ENCODE measurements around the gene RPL28.
"Not testable (repeated sequence)": the region's sequence is repeated elsewhere in the genome, so short reads cannot be mapped to it uniquely, and the experiment has no call there.

The RPL28 gene

DNA sequence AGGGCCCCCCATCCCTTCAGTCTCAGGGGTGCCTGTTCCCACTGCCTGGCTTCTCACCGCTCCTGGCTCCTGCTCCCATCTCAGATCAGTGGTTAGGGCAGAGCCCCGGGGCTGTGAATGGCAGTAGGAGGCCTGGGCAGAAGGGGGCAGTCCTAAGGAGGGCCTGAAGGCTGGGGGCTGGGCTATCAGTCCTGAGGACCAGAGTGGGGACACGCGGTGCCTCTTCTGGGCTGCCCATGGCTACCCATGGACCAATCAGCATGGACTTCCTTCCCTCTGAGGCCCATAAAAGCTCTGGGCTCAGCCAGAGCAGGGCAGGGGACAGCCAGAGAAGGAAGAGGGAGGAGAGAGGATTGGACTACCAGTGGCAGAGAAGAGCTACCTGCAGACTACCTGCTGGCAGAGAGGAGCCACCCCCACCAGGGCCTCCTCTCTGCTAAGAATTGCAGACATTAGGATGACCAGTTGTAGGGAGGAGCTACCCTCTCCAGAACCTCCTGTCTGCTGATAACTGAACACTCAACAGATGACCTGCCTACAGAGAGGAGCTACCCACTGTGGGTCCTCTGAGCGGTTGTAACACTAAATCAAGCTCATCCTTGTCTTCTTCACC, 34.0 kb downstream of the RPL28 start:
- no peak overlapping the region for H3K4me2 ChIP-seq (ENCODE audit: insufficient read depth, low read length)
- no peak for DNase-seq
- H3K79me2 ChIP-seq (ENCODE audit: insufficient read depth, low read length), result no peaks in the 10 kb centered on the region
- no peaks in the 10 kb centered on the region for H4K20me1 ChIP-seq (ENCODE audit: insufficient read depth, low read length)
- no peaks in the 10 kb centered on the region for H3K36me3 ChIP-seq (ENCODE audit: insufficient read depth, low read length)
- peaks cover 29% of the 10 kb centered on the region for H3K4me1 ChIP-seq (ENCODE audit: insufficient read depth, low read length)
- ATAC-seq (ENCODE audit: insufficient read depth, low read depth), result no peak
- H3K27me3 ChIP-seq (ENCODE audit: insufficient read depth, low read length, poor library complexity), result no peaks in the 10 kb centered on the region
- no peak overlapping the region; the same call in 1 of the 2 replicates for H3K9ac ChIP-seq (ENCODE audit: low read depth, low read length)
- no peak overlapping the region; the same call in 1 of the 2 replicates for H3K27ac ChIP-seq (ENCODE audit: low read length)
- H2AFZ ChIP-seq (ENCODE audit: low read depth, low read length), result no peak overlapping the region
- H3K9me3 ChIP-seq (ENCODE audit: insufficient read depth, low read length, severe bottlenecking), result no peaks in the 10 kb centered on the region
- TF ChIP-seq, protein P1, sequence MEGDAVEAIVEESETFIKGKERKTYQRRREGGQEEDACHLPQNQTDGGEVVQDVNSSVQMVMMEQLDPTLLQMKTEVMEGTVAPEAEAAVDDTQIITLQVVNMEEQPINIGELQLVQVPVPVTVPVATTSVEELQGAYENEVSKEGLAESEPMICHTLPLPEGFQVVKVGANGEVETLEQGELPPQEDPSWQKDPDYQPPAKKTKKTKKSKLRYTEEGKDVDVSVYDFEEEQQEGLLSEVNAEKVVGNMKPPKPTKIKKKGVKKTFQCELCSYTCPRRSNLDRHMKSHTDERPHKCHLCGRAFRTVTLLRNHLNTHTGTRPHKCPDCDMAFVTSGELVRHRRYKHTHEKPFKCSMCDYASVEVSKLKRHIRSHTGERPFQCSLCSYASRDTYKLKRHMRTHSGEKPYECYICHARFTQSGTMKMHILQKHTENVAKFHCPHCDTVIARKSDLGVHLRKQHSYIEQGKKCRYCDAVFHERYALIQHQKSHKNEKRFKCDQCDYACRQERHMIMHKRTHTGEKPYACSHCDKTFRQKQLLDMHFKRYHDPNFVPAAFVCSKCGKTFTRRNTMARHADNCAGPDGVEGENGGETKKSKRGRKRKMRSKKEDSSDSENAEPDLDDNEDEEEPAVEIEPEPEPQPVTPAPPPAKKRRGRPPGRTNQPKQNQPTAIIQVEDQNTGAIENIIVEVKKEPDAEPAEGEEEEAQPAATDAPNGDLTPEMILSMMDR (IDR thresholded peaks at IDR 0.05; ENCODE audit: borderline replicate concordance, extremely low read depth, low read length, poor library complexity, severe bottlenecking), result no peak
- no peak for TF ChIP-seq EZH2 (IDR thresholded peaks at IDR 0.05; ENCODE audit: borderline replicate concordance, low read depth, low read length, severe bottlenecking)
- H3K4me3 ChIP-seq (ENCODE audit: low read depth in 1 of 2, low read length in 2 of 2), result no peak overlapping the region

DNA sequence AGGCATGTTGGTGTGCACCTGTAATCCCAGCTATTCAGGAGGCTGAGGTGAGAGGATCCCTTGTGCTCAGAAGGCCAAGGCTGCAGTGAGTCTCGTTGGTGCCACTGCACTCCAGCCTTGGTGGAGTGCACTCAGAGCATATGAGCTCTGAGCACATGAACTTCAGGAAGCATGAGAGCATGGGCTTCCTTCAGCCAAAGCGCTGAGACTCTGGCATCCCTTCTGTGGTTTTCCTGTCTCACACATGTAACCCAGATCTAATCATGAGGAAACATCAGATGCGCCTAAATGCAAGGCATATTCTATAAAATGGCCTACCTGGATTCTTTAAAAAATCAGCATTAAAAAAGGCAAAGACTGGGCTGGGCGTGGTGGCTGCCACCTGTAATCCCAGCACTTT, 35.5 kb downstream of the RPL28 start:
- DNase-seq, result peak; percentile 83
- not testable (repeated sequence) for H3K36me3 ChIP-seq (ENCODE audit: insufficient read depth, low read length); H3K79me2 ChIP-seq (ENCODE audit: insufficient read depth, low read length); H3K4me3 ChIP-seq (ENCODE audit: low read depth in 1 of 2, low read length in 2 of 2); H3K27me3 ChIP-seq (ENCODE audit: insufficient read depth, low read length, poor library complexity); H3K9me3 ChIP-seq (ENCODE audit: insufficient read depth, low read length, severe bottlenecking); H4K20me1 ChIP-seq (ENCODE audit: insufficient read depth, low read length)
- H2AFZ ChIP-seq (ENCODE audit: low read depth, low read length), result peak overlapping the region; percentile 66
- H3K27ac ChIP-seq (ENCODE audit: low read length), result peak overlapping the region; percentile 78
- peak; percentile 100 for ATAC-seq (ENCODE audit: insufficient read depth, low read depth)
- H3K4me1 ChIP-seq (ENCODE audit: insufficient read depth, low read length), result peaks cover 29% of the 10 kb centered on the region
- H3K9ac ChIP-seq (ENCODE audit: low read depth, low read length), result peak overlapping the region; percentile 36
- H3K4me2 ChIP-seq (ENCODE audit: insufficient read depth, low read length), result peak overlapping the region; percentile 28

DNA sequence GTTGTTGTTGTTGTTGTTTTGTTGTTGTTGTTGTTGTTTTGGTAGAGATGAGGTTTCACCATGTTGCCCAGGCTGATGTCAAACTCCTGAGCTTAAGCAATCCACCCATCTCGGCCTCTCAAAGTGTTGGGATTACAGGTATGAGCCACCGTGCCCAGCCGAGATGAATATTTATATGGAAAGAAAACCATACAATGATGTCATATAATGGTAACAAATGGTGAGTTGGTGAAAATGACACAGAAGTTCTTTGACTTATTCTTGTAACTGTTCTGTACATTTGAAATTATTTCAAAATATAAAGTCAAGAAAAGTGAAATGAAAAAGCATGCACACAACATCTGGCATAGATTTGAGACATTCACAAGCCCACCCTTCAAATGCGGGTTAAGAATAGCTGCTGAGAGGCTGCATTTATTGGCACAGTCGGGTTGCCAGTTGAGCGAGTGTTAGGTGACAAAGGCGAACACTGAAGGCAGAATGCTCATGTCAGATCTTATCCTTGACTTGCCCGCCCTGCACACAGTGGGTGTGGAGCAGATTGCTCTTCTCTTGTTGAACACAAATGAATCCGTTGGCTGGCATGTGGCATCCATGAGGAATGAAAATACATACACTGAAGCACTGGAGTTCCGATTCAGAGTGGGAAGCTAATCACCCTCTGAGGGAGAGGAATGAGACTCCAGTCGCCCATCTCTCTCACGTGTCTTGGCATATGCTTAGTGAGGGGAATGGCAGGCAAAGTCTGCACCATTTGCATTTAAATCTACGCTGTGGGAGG, 37.7 kb downstream of the RPL28 start:
- H3K4me3 ChIP-seq (ENCODE audit: low read depth in 1 of 2, low read length in 2 of 2), result no peak overlapping the region
- DNase-seq (no peak), ATAC-seq (ENCODE audit: insufficient read depth, low read depth) (no peak)
- H3K4me1 ChIP-seq (ENCODE audit: insufficient read depth, low read length), result peaks cover 29% of the 10 kb centered on the region
- H3K27me3 ChIP-seq (ENCODE audit: insufficient read depth, low read length, poor library complexity), result no peaks in the 10 kb centered on the region
- no peaks in the 10 kb centered on the region for H3K79me2 ChIP-seq (ENCODE audit: insufficient read depth, low read length)
- H3K36me3 ChIP-seq (ENCODE audit: insufficient read depth, low read length), result no peaks in the 10 kb centered on the region
- no peak overlapping the region for H3K9ac ChIP-seq (ENCODE audit: low read depth, low read length)
- H3K9me3 ChIP-seq (ENCODE audit: insufficient read depth, low read length, severe bottlenecking), result no peaks in the 10 kb centered on the region
- TF ChIP-seq, protein P1 (IDR thresholded peaks at IDR 0.05; ENCODE audit: borderline replicate concordance, extremely low read depth, low read length, poor library complexity, severe bottlenecking), result no peak
- no peak for TF ChIP-seq EZH2 (IDR thresholded peaks at IDR 0.05; ENCODE audit: borderline replicate concordance, low read depth, low read length, severe bottlenecking)
- H3K27ac ChIP-seq (ENCODE audit: low read length), result no peak overlapping the region
- no peak overlapping the region for H3K4me2 ChIP-seq (ENCODE audit: insufficient read depth, low read length)
- H4K20me1 ChIP-seq (ENCODE audit: insufficient read depth, low read length), result no peaks in the 10 kb centered on the region
- no peak overlapping the region for H2AFZ ChIP-seq (ENCODE audit: low read depth, low read length)

DNA sequence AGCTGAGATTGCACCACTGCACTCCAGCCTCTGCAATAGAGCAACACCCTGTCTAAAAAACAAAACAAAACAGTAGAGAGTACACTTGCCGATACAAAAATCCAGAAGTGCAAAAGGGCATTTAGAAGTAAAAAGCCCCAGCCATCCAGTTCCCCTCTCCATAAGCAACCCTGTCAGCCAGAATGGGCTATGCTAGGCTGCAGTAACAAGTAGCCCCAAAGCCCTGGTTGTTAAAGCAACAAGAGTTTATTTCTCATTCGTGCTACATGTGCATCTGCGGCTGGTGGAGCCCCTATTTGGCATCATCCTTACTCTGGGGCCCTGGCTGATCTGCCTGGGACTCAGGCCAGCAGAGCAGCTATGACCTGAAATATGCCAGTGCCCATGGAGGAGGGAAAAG, 38.8 kb downstream of the RPL28 start:
- no peak overlapping the region for H3K4me3 ChIP-seq (ENCODE audit: low read depth in 1 of 2, low read length in 2 of 2)
- H3K9me3 ChIP-seq (ENCODE audit: insufficient read depth, low read length, severe bottlenecking), result no peaks in the 10 kb centered on the region
- no peaks in the 10 kb centered on the region for H4K20me1 ChIP-seq (ENCODE audit: insufficient read depth, low read length)
- H3K4me2 ChIP-seq (ENCODE audit: insufficient read depth, low read length), result no peak overlapping the region
- H3K27ac ChIP-seq (ENCODE audit: low read length), result no peak overlapping the region
- H3K9ac ChIP-seq (ENCODE audit: low read depth, low read length), result no peak overlapping the region
- no peak for ATAC-seq (ENCODE audit: insufficient read depth, low read depth)
- H3K36me3 ChIP-seq (ENCODE audit: insufficient read depth, low read length), result no peaks in the 10 kb centered on the region
- H2AFZ ChIP-seq (ENCODE audit: low read depth, low read length), result no peak overlapping the region
- peaks cover 29% of the 10 kb centered on the region for H3K4me1 ChIP-seq (ENCODE audit: insufficient read depth, low read length)
- TF ChIP-seq, protein P1 (IDR thresholded peaks at IDR 0.05; ENCODE audit: borderline replicate concordance, extremely low read depth, low read length, poor library complexity, severe bottlenecking), result no peak
- no peak for TF ChIP-seq EZH2 (IDR thresholded peaks at IDR 0.05; ENCODE audit: borderline replicate concordance, low read depth, low read length, severe bottlenecking)
- H3K79me2 ChIP-seq (ENCODE audit: insufficient read depth, low read length), result no peaks in the 10 kb centered on the region
- no peaks in the 10 kb centered on the region for H3K27me3 ChIP-seq (ENCODE audit: insufficient read depth, low read length, poor library complexity)
- DNase-seq, result no peak
